BE2C (cell line): ENCODE measurements around the gene LRRC34.
A peak's percentile ranks its signal among the peaks of the same experiment; 100 is the strongest.

Source experiments
- DNase-seq: peaks from one replicate; pipeline ENCODE4 v3.0.0-alpha.2; 2020
- H3K27me3 ChIP-seq: fragments of 250-450 bp; sonication (Bioruptor Pico); 2 replicates; pipeline ENCODE4 v1.5.1; 2020; ENCODE audit warnings: mild to moderate bottlenecking
- H3K36me3 ChIP-seq: fragments of 250-450 bp; sonication (Bioruptor Pico); 2 replicates; pipeline ENCODE4 v1.5.1; 2020; ENCODE audit warnings: mild to moderate bottlenecking
- H3K4me1 ChIP-seq: fragments of 250-450 bp; sonication (Bioruptor Pico); 2 replicates; pipeline ENCODE4 v1.5.1; 2020
- H3K4me3 ChIP-seq: 2 replicates; pipeline ENCODE4 v1.5.1; 2011; ENCODE audit warnings: low read depth, low read length
- H3K9me3 ChIP-seq: fragments of 250-450 bp; sonication (Bioruptor Pico); 2 replicates; pipeline ENCODE4 v1.5.1; 2020
- TF ChIP-seq, protein P1 (sequence below): IDR thresholded peaks from 2 replicates; pipeline ENCODE4 v1.5.1; 2012; ENCODE audit warnings: mild to moderate bottlenecking, low read depth, low read length

LRRC34 gene

DNA sequence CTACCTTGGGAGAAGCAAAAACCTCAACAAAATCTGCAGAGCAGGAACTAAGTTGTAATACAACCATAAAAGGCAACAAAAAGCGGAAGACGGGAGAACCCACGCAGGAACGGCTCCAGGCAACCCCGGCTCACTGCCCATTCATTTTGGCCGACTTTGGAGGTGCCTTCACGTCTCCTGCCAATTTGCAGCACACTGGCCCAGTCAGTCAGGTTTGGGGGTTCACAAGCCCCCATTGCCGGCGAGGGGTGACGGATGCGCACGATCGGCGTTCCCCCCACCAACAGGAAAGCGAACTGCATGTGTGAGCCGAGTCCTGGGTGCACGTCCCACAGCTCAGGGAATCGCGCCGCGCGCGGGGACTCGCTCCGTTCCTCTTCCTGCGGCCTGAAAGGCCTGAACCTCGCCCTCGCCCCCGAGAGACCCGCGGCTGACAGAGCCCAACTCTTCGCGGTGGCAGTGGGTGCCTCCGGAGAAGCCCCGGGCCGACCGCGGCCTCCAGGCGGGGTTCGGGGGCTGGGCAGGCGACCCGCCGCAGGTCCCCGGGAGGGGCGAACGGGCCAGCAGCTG lies 48.3 kb downstream of the LRRC34 start:
- TF ChIP-seq, protein P1, sequence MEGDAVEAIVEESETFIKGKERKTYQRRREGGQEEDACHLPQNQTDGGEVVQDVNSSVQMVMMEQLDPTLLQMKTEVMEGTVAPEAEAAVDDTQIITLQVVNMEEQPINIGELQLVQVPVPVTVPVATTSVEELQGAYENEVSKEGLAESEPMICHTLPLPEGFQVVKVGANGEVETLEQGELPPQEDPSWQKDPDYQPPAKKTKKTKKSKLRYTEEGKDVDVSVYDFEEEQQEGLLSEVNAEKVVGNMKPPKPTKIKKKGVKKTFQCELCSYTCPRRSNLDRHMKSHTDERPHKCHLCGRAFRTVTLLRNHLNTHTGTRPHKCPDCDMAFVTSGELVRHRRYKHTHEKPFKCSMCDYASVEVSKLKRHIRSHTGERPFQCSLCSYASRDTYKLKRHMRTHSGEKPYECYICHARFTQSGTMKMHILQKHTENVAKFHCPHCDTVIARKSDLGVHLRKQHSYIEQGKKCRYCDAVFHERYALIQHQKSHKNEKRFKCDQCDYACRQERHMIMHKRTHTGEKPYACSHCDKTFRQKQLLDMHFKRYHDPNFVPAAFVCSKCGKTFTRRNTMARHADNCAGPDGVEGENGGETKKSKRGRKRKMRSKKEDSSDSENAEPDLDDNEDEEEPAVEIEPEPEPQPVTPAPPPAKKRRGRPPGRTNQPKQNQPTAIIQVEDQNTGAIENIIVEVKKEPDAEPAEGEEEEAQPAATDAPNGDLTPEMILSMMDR = no peak
- peak overlapping the region; percentile 79 for H3K4me3 ChIP-seq
- no peaks in the 10 kb centered on the region for H3K36me3 ChIP-seq
- no peaks in the 10 kb centered on the region for H3K9me3 ChIP-seq
- peak; percentile 40 for DNase-seq
- no peaks in the 10 kb centered on the region for H3K27me3 ChIP-seq
- no peaks in the 10 kb centered on the region for H3K4me1 ChIP-seq

DNA sequence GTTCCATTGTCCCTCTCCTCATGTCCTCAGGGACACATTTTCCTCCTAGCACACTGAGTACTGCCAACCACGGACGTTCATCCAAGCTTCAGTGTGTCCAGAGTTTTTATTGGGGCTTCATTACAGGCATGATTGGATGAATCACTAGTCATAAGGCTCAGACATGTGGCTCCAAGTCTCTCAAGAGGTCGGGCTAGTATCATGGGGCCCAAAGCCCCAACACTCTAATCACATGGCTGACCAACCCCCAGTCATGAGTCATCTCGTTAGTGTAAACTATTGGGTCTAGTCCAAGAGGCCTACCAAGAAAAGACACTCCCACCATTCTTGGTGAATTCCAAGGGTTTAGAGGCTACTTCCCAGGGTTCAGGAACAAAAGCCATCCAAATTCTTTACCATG lies 52.2 kb downstream of the LRRC34 start:
- no peaks in the 10 kb centered on the region; the same call in 1 of the 2 replicates for H3K27me3 ChIP-seq
- no peak overlapping the region for H3K4me3 ChIP-seq
- no peak for DNase-seq
- no peaks in the 10 kb centered on the region for H3K36me3 ChIP-seq
- no peaks in the 10 kb centered on the region for H3K4me1 ChIP-seq
- no peaks in the 10 kb centered on the region for H3K9me3 ChIP-seq
- TF ChIP-seq, protein P1 = no peak

DNA sequence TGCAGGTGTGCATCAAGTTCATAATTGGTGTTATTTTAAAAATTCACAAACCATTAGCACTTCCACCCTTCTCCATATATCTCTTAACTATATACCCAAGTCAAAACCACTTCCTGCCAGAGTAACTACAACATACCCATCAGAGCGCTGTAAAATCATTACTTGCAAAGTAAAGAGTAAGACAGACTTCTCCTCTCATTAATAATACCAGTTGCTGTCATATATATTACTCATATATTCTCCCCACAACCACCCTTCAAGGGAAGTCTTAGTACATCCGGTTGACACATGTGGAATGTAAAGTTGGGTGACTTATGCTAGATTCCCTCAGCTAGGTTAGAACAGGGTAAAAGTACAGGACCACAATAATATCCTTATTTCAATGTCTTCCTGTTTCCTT lies 53.4 kb downstream of the LRRC34 start:
- H3K4me3 ChIP-seq = no peak overlapping the region
- DNase-seq = no peak
- TF ChIP-seq, protein P1 = no peak

DNA sequence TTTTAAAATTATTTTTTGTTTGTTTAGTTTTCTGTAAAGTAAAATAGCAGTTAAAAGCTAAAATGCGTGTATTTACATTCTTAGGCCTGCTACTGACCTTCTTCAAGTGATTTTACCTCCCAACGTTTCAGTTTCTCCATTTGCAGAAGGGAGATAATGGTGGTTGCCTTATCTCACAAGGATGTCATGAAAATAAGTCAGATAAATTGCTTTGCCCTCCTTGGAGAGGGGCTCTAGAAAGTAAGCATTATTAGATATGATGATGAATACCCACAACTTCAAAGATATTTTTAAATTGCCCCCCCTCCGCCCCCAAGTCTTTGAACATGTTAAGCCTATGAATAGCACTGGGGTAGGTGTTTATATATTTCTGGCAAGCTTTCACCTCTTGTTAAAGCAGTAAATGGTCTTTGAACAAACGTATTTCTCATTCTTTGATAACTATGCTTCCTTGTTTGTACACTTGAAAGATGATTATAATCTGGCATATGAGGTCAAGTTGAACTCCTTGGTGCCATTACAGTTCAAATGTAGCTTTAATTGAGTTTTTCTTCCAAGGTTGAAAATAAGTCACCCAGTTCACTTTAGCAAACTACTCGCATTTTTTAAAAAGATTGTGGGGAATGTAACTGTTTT lies 54.2 kb downstream of the LRRC34 start:
- H3K9me3 ChIP-seq = no peaks in the 10 kb centered on the region
- no peak for DNase-seq
- H3K27me3 ChIP-seq = peaks cover 10% of the 10 kb centered on the region
- no peaks in the 10 kb centered on the region for H3K4me1 ChIP-seq
- H3K4me3 ChIP-seq = no peak overlapping the region
- TF ChIP-seq, protein P1 = no peak
- no peaks in the 10 kb centered on the region for H3K36me3 ChIP-seq

More for the DNA sequence above, 53.4 kb downstream of the LRRC34 start:
- H3K36me3 ChIP-seq = no peaks in the 10 kb centered on the region
- H3K4me1 ChIP-seq = no peaks in the 10 kb centered on the region
- H3K9me3 ChIP-seq = no peaks in the 10 kb centered on the region
- peaks cover 2% of the 10 kb centered on the region for H3K27me3 ChIP-seq

DNA sequence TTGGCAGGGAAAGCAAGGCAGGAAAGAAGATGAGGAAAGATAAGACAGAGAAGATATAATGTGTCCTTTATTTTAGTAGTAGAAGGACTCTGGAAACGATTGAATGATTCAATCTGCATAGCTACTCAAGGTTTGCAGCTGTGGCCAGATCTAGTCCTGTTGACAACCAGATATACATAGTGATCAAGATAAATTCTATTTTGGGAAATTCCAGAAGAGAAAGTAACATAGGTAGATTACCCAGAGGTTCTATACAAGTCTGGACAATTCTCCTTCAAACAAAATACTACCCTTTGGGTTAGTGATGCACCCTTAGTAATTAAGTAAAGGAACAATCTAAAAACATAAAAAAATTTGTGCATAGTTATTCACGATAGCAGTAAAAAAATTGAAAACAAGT lies 57.2 kb downstream of the LRRC34 start:
- Histone ChIP-seq H3K9me3 (no peaks in the 10 kb centered on the region), H3K4me3 (no peak overlapping the region), H3K4me1 (no peaks in the 10 kb centered on the region), H3K27me3 (peaks cover 31% of the 10 kb centered on the region), H3K36me3 (no peaks in the 10 kb centered on the region)
- no peak for DNase-seq
- TF ChIP-seq, protein P1 = no peak

DNA sequence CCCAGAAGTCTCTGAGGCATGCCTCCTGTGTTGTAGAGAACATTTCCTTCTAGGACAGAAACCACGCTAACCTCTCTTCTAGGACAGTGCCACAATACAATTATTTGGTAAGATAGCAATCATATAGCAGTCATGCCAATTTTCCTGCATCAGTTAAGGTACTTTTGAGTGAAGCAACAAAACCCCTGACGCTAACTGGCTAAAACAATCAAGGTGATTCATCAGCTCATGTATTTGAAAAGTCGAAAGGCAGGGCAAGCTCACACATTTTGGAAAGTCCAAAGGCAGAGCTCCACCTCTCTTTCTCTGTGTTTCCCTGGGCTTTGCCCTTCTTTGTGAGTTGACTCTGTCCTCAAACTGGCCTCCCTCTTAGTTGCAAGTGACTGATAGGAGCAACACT lies 58.0 kb downstream of the LRRC34 start:
- no peaks in the 10 kb centered on the region for H3K36me3 ChIP-seq

More for the DNA sequence above, 58.0 kb downstream of the LRRC34 start:
- H3K4me1 ChIP-seq = no peaks in the 10 kb centered on the region
- no peak for DNase-seq
- no peaks in the 10 kb centered on the region for H3K9me3 ChIP-seq
- TF ChIP-seq, protein P1 = no peak
- H3K4me3 ChIP-seq = no peak overlapping the region
- peaks cover 36% of the 10 kb centered on the region for H3K27me3 ChIP-seq
